ENCODE data around the gene ACE. TPM values are rescaled to one million over a fixed set of nuclear protein-coding genes. Genes with fewer than 3 reads are reported as not detected.

The ACE gene
- total RNA-seq, 1 experiment from 2014 or later = 9.1 TPM

GRCh38 chr17:63483038-63483437 is 6.2 kb downstream of the ACE start:
- Histone ChIP-seq H3F3A (ENCODE audit: low read length, unreplicated experiment) (no peaks in the 10 kb centered on the region), H3K4me1 (ENCODE audit: insufficient read depth, low read length) (peaks cover 13% of the 10 kb centered on the region), H4K20me1 (ENCODE audit: low read length) (no peaks in the 10 kb centered on the region), H3K79me2 (ENCODE audit: low read length) (no peaks in the 10 kb centered on the region), H3K9me2 (replicated peaks; ENCODE audit: low read length) (no peaks in the 10 kb centered on the region), H3K27me3 (ENCODE audit: low read length) (no peaks in the 10 kb centered on the region), H3K4me2 (ENCODE audit: low read length) (no peak overlapping the region), H3K36me3 (ENCODE audit: low read depth, low read length) (no peaks in the 10 kb centered on the region), H3K9ac (ENCODE audit: low read length) (no peak overlapping the region), H3K27ac (ENCODE audit: low read length) (no peak overlapping the region), H2AFZ (ENCODE audit: low read length) (no peak overlapping the region), H3K4me3 (ENCODE audit: low read length) (no peak overlapping the region), H3K9me3 (ENCODE audit: low read length) (no peaks in the 10 kb centered on the region)
- intact Hi-C loops (cut with micrococcal nuclease) = no loop called here
- POLR2A ChIA-PET (ENCODE audit: unreplicated experiment) = no interaction called here
- no TSS peak for BruUV-seq (replicated peaks)
- DNase-seq (no peak), ATAC-seq (no peak)
- TF ChIP-seq CTCF (conservative IDR thresholded peaks at IDR 0.05; ENCODE audit: low read depth, low read length) (no peak), EZH2phosphoT487 (IDR thresholded peaks at IDR 0.05; ENCODE audit: borderline replicate concordance, low read length) (no peak), EZH2 (IDR thresholded peaks at IDR 0.05; ENCODE audit: low read length, unreplicated experiment) (no peak)
- CTCF ChIA-PET = interaction anchor here (0.5 to 0.8 kb wide), 2 partner anchors 43 to 58 kb away, joined by 3 read pairs; no protein-coding TSS in a partner anchor

DNA sequence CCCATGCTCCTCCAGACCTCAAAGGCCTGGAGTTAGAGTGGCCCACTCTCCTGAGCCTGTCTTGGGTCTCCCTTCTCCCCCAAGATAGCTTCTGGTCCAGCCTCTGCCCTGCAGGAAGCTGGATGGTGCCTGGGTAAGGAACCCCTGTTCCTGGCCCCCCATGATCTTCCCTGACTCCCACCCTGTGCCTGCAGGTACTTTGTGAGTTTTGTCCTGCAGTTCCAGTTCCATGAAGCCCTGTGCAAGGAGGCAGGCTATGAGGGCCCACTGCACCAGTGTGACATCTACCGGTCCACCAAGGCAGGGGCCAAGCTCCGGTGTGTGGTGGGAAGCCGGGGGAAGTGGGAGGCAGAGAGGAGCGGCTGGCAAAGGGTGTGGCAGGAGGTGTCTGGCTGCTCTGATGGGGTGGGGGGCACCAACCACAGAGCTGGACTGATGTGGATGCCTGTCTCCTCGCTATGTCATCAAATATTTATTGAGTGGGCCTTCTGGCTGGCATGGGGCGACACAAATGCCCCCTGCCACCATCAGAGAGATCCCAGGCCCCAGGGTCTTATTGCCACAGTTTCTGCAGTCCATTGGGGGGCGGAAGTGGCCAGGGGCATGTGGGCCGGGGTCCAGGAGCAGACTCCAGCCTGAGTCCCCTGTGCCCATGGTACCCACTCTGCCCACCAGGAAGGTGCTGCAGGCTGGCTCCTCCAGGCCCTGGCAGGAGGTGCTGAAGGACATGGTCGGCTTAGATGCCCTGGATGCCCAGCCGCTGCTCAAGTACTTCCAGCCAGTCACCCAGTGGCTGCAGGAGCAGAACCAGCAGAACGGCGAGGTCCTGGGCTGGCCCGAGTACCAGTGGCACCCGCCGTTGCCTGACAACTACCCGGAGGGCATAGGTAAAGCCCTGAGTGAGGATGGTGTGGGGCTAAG is 7.1 kb downstream of the ACE start:
- Histone ChIP-seq H3K36me3 (ENCODE audit: low read depth, low read length) (no peaks in the 10 kb centered on the region), H2AFZ (ENCODE audit: low read length) (no peak overlapping the region), H3K79me2 (ENCODE audit: low read length) (no peaks in the 10 kb centered on the region), H3K27me3 (ENCODE audit: low read length) (no peaks in the 10 kb centered on the region), H3K4me1 (ENCODE audit: insufficient read depth, low read length) (peaks cover 4% of the 10 kb centered on the region; the same call in 1 of the 2 replicates), H3K4me2 (ENCODE audit: low read length) (no peak overlapping the region), H3K27ac (ENCODE audit: low read length) (no peak overlapping the region), H4K20me1 (ENCODE audit: low read length) (no peaks in the 10 kb centered on the region), H3K4me3 (ENCODE audit: low read length) (no peak overlapping the region), H3F3A (ENCODE audit: low read length, unreplicated experiment) (no peaks in the 10 kb centered on the region), H3K9ac (ENCODE audit: low read length) (no peak overlapping the region), H3K9me3 (ENCODE audit: low read length) (no peaks in the 10 kb centered on the region), H3K9me2 (replicated peaks; ENCODE audit: low read length) (no peaks in the 10 kb centered on the region)
- no TSS peak for BruUV-seq (replicated peaks)
- DNase-seq (no peak), ATAC-seq (no peak)
- ChIA-PET CTCF (interaction anchor here (0.8 kb wide), 1 partner anchor 58 kb away, joined by 3 read pairs; no protein-coding TSS in a partner anchor), POLR2A (ENCODE audit: unreplicated experiment) (no interaction called here)
- TF ChIP-seq EZH2phosphoT487 (IDR thresholded peaks at IDR 0.05; ENCODE audit: borderline replicate concordance, low read length) = no peak
- no peak for TF ChIP-seq EZH2 (IDR thresholded peaks at IDR 0.05; ENCODE audit: low read length, unreplicated experiment)
- no peak for TF ChIP-seq CTCF (conservative IDR thresholded peaks at IDR 0.05; ENCODE audit: low read depth, low read length)
- intact Hi-C loops (cut with micrococcal nuclease) = no loop called here

Measured in PC-3 (cell line).